ENCODE data around the gene IRF2BP1.
"Not testable (repeated sequence)": the region's sequence is repeated elsewhere in the genome, so short reads cannot be mapped to it uniquely, and the experiment has no call there.

- TF ChIP-seq, protein P1, sequence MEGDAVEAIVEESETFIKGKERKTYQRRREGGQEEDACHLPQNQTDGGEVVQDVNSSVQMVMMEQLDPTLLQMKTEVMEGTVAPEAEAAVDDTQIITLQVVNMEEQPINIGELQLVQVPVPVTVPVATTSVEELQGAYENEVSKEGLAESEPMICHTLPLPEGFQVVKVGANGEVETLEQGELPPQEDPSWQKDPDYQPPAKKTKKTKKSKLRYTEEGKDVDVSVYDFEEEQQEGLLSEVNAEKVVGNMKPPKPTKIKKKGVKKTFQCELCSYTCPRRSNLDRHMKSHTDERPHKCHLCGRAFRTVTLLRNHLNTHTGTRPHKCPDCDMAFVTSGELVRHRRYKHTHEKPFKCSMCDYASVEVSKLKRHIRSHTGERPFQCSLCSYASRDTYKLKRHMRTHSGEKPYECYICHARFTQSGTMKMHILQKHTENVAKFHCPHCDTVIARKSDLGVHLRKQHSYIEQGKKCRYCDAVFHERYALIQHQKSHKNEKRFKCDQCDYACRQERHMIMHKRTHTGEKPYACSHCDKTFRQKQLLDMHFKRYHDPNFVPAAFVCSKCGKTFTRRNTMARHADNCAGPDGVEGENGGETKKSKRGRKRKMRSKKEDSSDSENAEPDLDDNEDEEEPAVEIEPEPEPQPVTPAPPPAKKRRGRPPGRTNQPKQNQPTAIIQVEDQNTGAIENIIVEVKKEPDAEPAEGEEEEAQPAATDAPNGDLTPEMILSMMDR (IDR thresholded peaks at IDR 0.05 in 4 of 5, conservative IDR thresholded peaks at IDR 0.05 in 1 of 5): not testable (repeated sequence)
- TF ChIP-seq POLR2A (IDR thresholded peaks at IDR 0.05): not testable (repeated sequence)
Observed at GRCh38 chr19:45867241-45867640, 18.7 kb downstream of the IRF2BP1 start.
